ENCODE data around the gene ALDH4A1. TPM values are rescaled to one million over a fixed set of nuclear protein-coding genes. Genes with fewer than 3 reads are reported as not detected.

Gene ALDH4A1
- total RNA-seq, 3 donors from 2014 or later: 2.7 to 7.7 (median 5.6) TPM

DNA sequence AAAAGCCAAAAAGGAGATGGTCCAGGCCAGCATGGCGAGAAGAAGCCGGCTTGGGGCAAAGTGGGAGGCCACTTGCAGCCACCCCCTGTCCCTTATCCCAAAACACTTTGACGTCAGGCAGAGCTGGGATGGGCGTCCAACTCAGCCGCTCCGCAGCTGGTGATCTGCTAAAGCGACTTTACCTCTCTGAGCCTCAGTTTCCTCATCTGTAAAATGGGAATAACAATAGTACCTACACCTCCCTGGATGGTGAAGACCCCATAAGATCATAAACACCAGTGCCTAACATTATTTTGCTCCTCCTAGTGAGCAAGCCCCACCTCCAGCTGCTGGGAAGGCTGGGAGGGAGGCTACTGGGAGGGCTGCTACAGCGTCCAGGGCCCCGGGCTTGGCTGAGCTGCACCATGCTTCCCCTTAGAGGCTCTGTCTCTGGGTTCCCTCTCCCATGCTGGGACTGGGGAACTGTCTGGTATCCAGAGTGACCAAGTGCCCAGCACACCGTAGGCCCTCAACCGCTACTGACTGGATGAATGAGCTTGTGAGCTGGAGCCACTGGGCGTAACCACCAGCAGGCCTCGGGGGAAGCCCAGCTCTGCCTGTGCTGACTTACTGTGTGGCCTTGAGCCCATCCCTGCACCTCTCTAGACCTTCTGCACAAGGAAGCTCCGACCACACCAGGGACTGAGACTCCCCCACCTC is 35.8 kb upstream of the ALDH4A1 start:
- TF ChIP-seq, protein P1, sequence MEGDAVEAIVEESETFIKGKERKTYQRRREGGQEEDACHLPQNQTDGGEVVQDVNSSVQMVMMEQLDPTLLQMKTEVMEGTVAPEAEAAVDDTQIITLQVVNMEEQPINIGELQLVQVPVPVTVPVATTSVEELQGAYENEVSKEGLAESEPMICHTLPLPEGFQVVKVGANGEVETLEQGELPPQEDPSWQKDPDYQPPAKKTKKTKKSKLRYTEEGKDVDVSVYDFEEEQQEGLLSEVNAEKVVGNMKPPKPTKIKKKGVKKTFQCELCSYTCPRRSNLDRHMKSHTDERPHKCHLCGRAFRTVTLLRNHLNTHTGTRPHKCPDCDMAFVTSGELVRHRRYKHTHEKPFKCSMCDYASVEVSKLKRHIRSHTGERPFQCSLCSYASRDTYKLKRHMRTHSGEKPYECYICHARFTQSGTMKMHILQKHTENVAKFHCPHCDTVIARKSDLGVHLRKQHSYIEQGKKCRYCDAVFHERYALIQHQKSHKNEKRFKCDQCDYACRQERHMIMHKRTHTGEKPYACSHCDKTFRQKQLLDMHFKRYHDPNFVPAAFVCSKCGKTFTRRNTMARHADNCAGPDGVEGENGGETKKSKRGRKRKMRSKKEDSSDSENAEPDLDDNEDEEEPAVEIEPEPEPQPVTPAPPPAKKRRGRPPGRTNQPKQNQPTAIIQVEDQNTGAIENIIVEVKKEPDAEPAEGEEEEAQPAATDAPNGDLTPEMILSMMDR (IDR thresholded peaks at IDR 0.05): no peak
- H3K4me3 ChIP-seq: no peak overlapping the region
- no peaks in the 10 kb centered on the region for H3K36me3 ChIP-seq (ENCODE audit: low read depth)
- H3K4me1 ChIP-seq (ENCODE audit: low read depth): no peaks in the 10 kb centered on the region
- intact Hi-C loops (cut with DNase I, micrococcal nuclease): no loop called here
- H3K9me3 ChIP-seq: no peaks in the 10 kb centered on the region
- DNase-seq (peak in 1 of 3 donors; percentile 31), ATAC-seq (peak; percentile 41)

DNA sequence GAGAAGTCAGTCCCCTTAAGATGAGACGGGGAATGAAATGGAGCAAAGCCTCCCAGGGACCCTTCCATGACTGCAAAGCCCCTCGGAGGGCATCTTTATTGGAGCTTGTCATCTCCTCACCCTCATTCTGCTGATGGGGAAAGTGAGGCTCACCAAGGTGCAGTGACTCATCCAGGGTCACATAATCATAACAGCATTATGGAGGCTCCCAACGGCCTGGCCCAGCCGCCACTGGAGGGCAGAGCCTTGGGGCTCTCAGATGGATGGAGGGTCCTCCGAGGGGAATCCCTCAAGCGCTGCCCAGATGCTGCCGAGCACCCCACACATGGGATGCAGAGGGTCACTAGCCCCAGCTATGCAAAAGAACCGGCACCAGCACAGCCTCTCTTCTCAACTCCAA is 35.2 kb upstream of the ALDH4A1 start:
- H3K4me1 ChIP-seq (ENCODE audit: low read depth): no peaks in the 10 kb centered on the region
- H3K4me3 ChIP-seq: no peak overlapping the region
- H3K9me3 ChIP-seq: no peaks in the 10 kb centered on the region
- TF ChIP-seq, protein P1 (IDR thresholded peaks at IDR 0.05): no peak
- no peaks in the 10 kb centered on the region for H3K36me3 ChIP-seq (ENCODE audit: low read depth)
- ATAC-seq (no peak), DNase-seq (no peak)
- intact Hi-C loops (cut with DNase I, micrococcal nuclease): no loop called here

- intact Hi-C loops (cut with DNase I, micrococcal nuclease): no loop called here
- no peak for ATAC-seq
- TF ChIP-seq, protein P1 (IDR thresholded peaks at IDR 0.05): no peak
- Histone ChIP-seq H3K4me3 (no peak overlapping the region), H3K36me3 (ENCODE audit: low read depth) (no peaks in the 10 kb centered on the region), H3K9me3 (no peaks in the 10 kb centered on the region), H3K4me1 (ENCODE audit: low read depth) (no peaks in the 10 kb centered on the region)
- peak in 1 of 3 donors; percentile 22 for DNase-seq
Measured at GRCh38 chr1:18936814-18937481, 34.6 kb upstream of the ALDH4A1 start.

DNA sequence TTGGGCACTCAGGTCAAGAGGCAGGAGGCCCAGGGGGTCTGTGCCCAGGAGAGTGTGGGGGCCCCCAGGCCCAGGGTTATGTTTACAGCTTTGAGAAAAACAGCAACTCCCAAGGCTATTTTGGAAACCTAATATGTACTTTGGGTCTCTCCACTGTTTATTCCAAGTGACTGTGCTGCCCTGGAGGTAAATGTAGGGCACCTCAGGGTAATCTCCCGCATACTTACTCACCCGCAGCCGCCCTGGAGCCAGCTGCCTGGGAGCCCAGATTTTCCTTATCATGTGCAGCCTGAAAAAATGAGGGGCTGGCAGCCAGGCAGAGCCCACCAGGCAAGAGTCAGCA is 34.1 kb upstream of the ALDH4A1 start:
- ATAC-seq (no peak), DNase-seq (peak in 1 of 3 donors; percentile 13)
- Histone ChIP-seq H3K4me3 (no peak overlapping the region), H3K36me3 (ENCODE audit: low read depth) (no peaks in the 10 kb centered on the region), H3K9me3 (no peaks in the 10 kb centered on the region), H3K4me1 (ENCODE audit: low read depth) (no peaks in the 10 kb centered on the region)
- TF ChIP-seq, protein P1 (IDR thresholded peaks at IDR 0.05): no peak
- intact Hi-C loops (cut with DNase I, micrococcal nuclease): no loop called here

- intact Hi-C loops (cut with DNase I, micrococcal nuclease): no loop called here
- ATAC-seq: no peak
Measured at GRCh38 chr1:18934205-18935000, 32.0 kb upstream of the ALDH4A1 start.

More at GRCh38 chr1:18934205-18935000, 32.0 kb upstream of the ALDH4A1 start:
- no peaks in the 10 kb centered on the region for H3K36me3 ChIP-seq (ENCODE audit: low read depth)
- DNase-seq: peak in 1 of 3 donors; percentile 10
- TF ChIP-seq, protein P1 (IDR thresholded peaks at IDR 0.05): no peak
- H3K4me3 ChIP-seq: no peak overlapping the region
- no peaks in the 10 kb centered on the region for H3K4me1 ChIP-seq (ENCODE audit: low read depth)
- H3K9me3 ChIP-seq: no peaks in the 10 kb centered on the region
